ACC112 (cell line): Measurements from ENCODE around the gene IDUA.

Experiments
- H2AFZ ChIP-seq: fragments of 200-600 bp; sonication (generic); one replicate; pipeline ENCODE4 v1.6.0; 2017; ENCODE audit warnings: antibody characterized with exemption, low read length; ENCODE audit not compliant: unreplicated experiment
- H3K27ac ChIP-seq: fragments of 200-600 bp; sonication (generic); 2 replicates; pipeline ENCODE4 v1.5.1; 2014; ENCODE audit warnings: low read depth, mild to moderate bottlenecking, antibody characterized with exemption, low read length, moderate library complexity
- H3K27me3 ChIP-seq: fragments of 200-600 bp; sonication (generic); 2 replicates; pipeline ENCODE4 v1.6.1; 2014; ENCODE audit warnings: mild to moderate bottlenecking, antibody characterized with exemption, low read length, moderate library complexity, mixed read lengths; ENCODE audit not compliant: insufficient read depth
- H3K36me3 ChIP-seq: fragments of 200-600 bp; sonication (generic); 2 replicates; pipeline ENCODE4 v1.6.1; 2016; ENCODE audit warnings: mild to moderate bottlenecking, antibody characterized with exemption, low read length, moderate library complexity, mixed read lengths; ENCODE audit not compliant: insufficient read depth
- H3K4me1 ChIP-seq: fragments of 200-600 bp; sonication (generic); one replicate; pipeline ENCODE4 v1.6.1; 2016; ENCODE audit warnings: low read length, mixed read lengths; ENCODE audit not compliant: insufficient read depth, unreplicated experiment, control insufficient read depth
- H3K4me3 ChIP-seq: fragments of 200-600 bp; sonication (generic); 2 replicates; pipeline ENCODE4 v1.5.1; 2014; ENCODE audit warnings: mild to moderate bottlenecking, low read depth, low read length
- H3K79me2 ChIP-seq: fragments of 200-600 bp; sonication (generic); one replicate; pipeline ENCODE4 v1.6.0; 2016; ENCODE audit warnings: low read length; ENCODE audit not compliant: control insufficient read depth, unreplicated experiment, insufficient read depth

Gene IDUA

DNA sequence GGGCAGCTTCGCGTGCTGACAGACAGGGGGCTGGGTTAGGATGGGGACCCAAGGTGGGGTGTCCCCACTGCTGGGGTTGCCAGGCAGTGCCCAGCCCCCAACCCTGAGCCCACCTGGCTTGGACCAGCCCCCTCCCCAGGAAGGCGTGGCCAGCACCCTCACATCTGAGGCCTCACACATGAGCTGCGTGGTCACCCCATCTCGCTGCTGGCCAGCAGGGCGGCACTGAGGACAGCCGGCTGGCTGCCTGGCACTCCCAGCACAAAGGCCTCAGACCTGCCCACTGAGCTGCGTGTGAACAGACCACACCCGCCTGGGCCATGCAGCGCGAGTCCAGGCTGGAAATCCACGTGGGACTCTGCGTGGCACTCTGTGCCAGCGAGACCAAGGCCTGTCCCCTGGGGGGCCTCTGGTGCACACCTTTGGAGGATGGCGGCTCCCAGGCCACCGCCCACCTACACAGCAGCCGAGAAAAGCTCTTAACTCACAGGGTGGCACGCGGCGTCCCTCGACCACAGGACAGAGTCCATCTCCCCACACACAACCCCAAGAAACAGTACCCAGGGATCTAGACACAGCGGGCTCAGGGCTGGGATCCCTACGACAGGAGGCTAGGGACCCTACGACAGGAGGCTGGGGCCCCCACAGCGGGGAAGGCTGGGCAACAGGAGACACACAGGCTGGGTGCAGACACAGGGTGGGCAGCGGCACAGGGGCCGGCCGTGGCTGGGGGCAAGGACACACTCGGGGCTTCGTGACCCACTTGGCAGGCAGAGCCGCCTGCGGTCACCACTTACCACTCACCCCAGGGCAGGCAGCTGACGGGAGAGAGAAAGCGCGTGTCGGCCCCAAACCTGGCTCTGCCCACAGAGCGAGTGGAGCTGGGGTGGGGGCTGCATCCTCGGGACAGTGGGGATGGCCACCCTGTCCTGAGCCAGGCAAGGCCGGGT, 23.3 kb upstream of the IDUA start:
- Histone ChIP-seq H2AFZ (no peak overlapping the region), H3K27me3 (no peaks in the 10 kb centered on the region), H3K4me1 (no peaks in the 10 kb centered on the region), H3K4me3 (no peak overlapping the region), H3K36me3 (peaks cover 2% of the 10 kb centered on the region; the same call in 1 of the 2 replicates), H3K27ac (no peak overlapping the region), H3K79me2 (no peaks in the 10 kb centered on the region)

DNA sequence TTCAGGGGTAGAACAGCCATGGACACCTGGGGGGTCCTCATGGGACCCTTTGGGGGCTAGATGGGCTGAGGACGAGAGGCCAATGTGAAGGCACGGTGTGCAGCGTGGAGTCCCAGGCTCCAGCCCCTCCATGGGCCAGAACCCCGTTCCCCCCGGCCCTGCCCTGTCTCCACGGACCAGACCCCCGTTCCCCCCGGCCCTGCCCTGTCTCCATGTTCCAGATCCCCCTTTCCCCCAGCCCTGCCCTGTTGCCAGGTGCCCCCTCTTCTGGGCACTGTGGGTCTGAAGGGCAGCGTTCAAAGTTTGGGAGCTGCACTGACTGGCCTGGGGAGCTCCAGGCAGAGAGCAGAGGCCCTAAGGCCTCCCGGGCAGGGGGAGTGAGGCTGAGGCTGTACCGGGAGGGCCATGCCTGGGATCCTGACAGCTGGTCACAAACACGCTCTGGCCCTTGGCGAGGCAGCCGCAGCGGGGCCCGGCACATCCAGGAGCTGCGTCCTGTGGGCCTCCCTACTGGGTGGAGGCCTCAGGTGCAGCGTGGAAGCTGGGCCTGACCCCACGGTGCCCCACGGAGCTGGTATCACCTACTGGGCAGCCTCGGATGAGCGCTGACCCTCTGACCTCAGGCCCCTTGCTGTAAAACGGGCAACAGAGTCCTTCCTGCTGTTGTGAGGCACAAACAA, 22.4 kb upstream of the IDUA start:
- Histone ChIP-seq H3K27ac (no peak overlapping the region), H3K36me3 (peaks cover 2% of the 10 kb centered on the region; the same call in 1 of the 2 replicates), H3K4me1 (no peaks in the 10 kb centered on the region), H2AFZ (no peak overlapping the region), H3K4me3 (no peak overlapping the region), H3K79me2 (no peaks in the 10 kb centered on the region), H3K27me3 (no peaks in the 10 kb centered on the region)

DNA sequence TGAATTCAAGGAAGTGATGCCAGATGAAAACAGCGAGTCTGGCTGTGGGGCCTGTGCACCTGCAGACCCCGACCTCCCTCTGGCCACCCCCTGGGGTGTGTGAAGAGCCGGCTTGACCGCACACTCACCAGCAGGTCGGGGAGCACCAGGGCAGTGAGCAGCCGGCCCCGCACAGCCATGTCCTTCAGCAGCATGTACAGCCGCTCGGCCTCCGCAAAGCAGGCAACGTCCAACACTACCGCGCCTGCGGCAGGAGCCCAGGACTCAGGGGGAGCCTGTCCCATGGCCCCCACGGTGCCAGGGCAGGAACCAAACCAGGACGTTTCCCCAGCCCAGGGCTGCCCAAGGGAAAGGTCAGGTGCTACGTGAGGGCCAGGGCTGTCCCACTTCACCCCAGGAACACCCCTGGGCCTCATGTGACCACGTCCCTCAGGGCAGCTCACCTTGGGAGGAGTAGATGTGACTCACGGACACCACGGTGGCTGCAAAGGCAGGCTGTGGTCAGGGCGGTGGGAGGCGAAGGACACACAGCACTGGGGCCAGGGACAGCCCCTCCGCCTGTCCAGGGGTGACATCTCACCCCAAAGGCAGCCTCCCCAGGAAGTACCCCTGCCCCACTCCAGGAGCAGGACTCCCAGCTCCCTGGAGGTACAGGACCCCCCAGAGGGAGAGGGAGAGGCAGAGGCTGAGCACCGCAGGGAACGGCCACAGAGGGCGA, 21.6 kb upstream of the IDUA start:
- H3K36me3 ChIP-seq: peaks cover 2% of the 10 kb centered on the region; the same call in 1 of the 2 replicates
- H3K27ac ChIP-seq: no peak overlapping the region
- H3K27me3 ChIP-seq: no peaks in the 10 kb centered on the region
- no peak overlapping the region for H2AFZ ChIP-seq
- H3K4me3 ChIP-seq: no peak overlapping the region
- no peaks in the 10 kb centered on the region for H3K4me1 ChIP-seq
- H3K79me2 ChIP-seq: no peaks in the 10 kb centered on the region

DNA sequence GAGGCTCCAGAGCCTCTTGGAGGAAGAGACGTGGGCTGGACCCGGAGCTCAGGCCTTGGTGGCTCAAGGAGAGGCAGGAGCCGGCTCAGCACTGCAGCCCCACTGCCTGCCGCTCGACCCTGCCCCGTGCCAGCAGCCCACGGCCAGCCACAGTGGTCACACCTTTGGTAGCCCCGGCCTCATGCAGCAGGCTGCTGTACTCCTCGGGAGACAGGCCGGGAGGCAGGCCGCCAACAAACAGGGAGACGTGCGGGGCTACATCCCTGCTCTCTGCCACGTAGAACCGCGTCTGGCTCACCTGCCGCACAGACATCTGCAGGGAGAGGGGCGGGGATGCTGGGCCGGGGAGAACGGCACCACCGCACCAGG, 21.1 kb upstream of the IDUA start:
- H3K4me1 ChIP-seq: no peaks in the 10 kb centered on the region
- no peaks in the 10 kb centered on the region for H3K36me3 ChIP-seq
- no peak overlapping the region for H2AFZ ChIP-seq
- H3K4me3 ChIP-seq: no peak overlapping the region
- H3K27ac ChIP-seq: no peak overlapping the region
- H3K27me3 ChIP-seq: no peaks in the 10 kb centered on the region
- H3K79me2 ChIP-seq: no peaks in the 10 kb centered on the region

DNA sequence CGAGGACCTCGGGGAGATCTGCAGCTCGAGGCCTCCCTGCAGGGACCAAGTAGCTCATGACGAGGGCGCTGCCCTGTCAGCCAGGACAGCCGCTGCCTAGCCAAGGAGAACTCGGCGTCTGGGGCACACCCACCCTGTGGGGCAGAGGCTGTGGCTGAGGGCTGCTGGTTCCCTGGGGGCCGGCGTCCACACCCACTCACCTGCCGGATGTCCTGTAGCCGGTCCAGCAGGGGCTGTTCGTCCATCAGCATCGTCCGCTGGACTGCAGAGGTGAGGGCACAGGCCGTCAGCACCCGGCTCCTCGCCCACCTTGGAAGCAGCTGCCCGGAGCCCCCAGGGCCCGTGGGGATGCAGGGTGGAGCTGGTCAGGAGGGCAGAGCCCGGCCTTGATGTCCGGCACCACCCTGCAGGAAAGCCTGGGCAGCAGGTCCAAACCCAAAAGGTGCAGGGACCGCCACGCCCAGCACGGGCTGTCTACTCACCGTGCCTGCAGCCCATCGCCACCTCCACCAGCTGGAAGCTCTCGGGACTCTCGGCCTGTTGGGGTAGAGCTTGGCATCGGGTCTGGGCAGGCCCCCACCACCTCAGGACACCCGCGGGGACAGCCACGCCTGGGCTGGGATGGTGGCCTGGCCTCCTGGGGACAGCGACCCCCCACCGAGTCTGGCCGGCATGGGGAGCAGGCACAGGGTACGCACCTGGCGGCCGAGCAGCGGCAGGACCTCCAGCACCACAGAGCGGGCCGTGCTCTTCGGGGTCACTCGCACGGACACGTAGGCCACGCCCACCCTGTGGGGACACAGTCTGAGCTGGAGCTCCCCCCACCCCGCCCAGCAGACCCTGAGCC, 20.4 kb upstream of the IDUA start:
- Histone ChIP-seq H3K4me1 (no peaks in the 10 kb centered on the region), H3K79me2 (no peaks in the 10 kb centered on the region), H3K27ac (no peak overlapping the region), H3K36me3 (no peaks in the 10 kb centered on the region), H2AFZ (no peak overlapping the region), H3K4me3 (no peak overlapping the region), H3K27me3 (no peaks in the 10 kb centered on the region)

DNA sequence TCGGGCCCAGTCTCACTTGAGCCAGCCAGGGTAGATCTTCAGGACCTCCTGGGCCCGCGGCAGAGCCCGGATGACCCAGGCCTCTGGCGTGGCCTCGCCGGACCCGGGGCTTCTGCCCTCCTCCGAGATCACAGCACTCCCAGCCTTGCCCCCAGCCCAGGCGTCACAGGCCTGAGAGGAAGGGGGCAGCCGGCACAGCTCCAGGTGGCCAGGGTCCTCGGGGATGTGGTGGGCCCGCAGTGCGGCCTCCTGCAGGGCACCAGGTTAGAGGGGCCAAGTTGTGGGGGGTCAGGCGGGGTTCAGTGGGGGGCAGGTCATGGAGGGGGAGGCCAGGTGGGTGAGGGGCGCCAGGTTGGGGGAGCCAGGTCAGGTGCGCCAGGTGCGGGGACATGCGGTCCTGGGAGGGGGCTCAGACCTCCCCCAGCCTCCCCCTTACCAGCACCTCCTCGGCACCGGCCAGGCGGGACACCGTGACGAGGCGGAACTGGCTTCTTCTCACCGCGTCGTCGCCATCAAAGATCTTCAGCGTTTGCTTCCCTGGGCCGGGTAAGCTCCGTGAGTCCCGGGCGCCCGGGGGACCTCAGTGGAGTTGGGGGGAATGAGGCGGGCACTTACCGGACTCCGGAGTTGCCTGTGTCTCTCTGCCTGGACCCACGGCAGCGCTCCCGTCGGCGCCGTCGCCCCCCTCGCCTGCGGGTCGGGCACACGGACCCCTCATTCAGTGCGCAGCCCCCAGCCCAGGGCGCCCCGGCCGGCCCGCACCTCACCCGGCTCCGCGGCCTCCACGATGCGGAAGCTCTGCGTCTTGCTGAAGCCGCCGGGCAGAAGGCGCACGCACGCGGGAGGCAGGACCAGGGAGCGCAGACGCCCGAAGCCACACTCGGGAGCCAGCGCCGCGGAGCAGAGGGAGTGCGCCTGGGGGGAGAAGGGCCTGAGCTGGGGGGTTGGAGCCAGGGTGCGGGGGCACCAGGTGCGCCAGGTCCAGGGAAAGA, 19.4 kb upstream of the IDUA start:
- no peaks in the 10 kb centered on the region for H3K36me3 ChIP-seq
- no peak overlapping the region for H3K4me3 ChIP-seq
- H3K79me2 ChIP-seq: peaks cover 6% of the 10 kb centered on the region
- H3K27me3 ChIP-seq: no peaks in the 10 kb centered on the region
- peaks cover 7% of the 10 kb centered on the region for H3K4me1 ChIP-seq
- no peak overlapping the region for H2AFZ ChIP-seq
- H3K27ac ChIP-seq: no peak overlapping the region

DNA sequence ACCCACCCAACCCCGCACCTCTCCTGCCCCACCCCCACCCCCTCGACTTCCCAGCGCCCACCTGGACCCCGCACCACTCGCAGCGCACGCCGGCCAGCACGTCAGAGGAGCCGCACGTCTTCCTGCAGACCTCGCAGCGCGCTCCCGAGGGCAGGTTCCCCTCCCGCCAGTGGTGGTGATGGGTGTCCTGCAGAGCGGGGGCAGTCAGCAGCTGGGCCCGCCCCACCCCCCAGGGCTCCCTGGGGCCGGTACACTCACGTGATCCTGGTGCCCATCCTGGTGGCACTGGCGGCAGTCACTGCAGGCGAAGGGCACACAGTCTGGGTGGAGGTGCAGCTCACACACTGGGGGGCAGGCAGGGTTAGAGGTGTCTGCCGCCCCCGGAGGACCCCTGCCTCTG, 18.6 kb upstream of the IDUA start:
- Histone ChIP-seq H3K4me3 (no peak overlapping the region), H3K27ac (no peak overlapping the region), H3K27me3 (no peaks in the 10 kb centered on the region), H3K4me1 (peaks cover 7% of the 10 kb centered on the region), H3K36me3 (no peaks in the 10 kb centered on the region), H2AFZ (no peak overlapping the region), H3K79me2 (peaks cover 7% of the 10 kb centered on the region)

DNA sequence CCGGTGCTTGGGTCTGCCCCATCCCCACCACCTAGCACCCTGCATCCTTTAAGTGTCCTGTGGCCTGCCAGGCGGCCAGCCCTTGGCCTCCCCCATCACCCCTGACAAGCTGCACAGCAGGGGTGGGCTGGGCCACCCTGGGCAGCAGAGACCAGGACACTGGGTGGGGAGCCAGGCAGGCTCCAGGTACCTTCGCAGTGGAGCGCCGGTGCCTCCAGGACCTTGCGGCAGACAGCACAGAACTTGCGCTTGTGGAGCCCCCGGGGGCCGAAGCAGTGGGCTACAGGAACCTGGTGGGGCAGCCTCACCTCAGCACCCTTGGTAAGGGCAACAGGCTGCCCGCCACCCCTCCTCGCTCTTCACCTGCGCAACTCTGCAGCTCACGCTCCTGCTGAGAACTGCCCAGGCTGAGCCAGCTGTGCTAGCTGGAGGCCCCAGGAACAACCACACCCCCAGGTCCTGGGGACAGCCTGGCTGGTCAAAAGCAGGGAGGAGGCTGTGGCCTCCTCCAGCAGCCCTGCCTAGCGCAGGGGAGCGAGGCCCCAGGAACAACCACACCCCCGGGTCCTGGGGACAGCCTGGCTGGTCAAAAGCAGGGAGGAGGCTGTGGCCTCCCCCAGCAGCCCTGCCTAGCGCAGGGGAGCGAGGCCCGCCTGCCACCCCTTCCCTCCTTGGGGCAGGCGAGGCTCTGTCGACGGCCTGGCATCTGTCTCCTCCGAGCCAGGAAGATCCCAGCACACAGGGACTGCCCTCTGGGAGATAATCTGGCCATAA, 18.0 kb upstream of the IDUA start:
- Histone ChIP-seq H3K27me3 (no peaks in the 10 kb centered on the region), H3K79me2 (peaks cover 7% of the 10 kb centered on the region), H2AFZ (no peak overlapping the region), H3K36me3 (no peaks in the 10 kb centered on the region), H3K27ac (no peak overlapping the region), H3K4me1 (peaks cover 7% of the 10 kb centered on the region), H3K4me3 (no peak overlapping the region)
